ENCODE data around the gene NF1.
"Not testable (repeated sequence)": the region's sequence is repeated elsewhere in the genome, so short reads cannot be mapped to it uniquely, and the experiment has no call there.

The NF1 gene

DNA sequence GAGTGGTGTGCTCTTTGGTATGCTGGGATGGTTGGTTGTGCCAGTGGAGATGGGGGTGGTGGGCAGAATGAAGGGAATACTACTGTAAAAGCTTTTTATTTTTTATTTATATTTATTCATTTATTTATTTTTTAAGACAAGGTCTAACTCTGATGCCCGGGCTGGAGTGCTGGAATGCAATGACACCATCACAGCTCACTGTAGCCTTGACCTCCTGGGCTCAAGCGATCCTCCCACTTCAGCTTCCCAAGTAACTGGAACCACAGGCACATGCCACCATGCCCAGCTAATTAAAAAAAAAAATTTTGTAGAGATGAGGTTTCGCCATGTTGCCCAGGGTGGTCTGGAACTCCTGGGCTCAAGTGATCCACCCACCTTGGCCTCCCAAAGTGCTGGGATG, 4.1 kb upstream of the NF1 start:
- not testable (repeated sequence) for H3K4me3 ChIP-seq (ENCODE audit: low read depth in 1 of 2, low read length in 2 of 2); H3K36me3 ChIP-seq (ENCODE audit: control insufficient read depth in 1 of 2, insufficient read depth in 2 of 2, low read length in 2 of 2); H3K9me3 ChIP-seq (ENCODE audit: control insufficient read depth in 1 of 2, low read length in 2 of 2); H3K27me3 ChIP-seq (ENCODE audit: low read depth, low read length); H3K27ac ChIP-seq (ENCODE audit: low read length); H3K4me1 ChIP-seq (ENCODE audit: control insufficient read depth in 1 of 2, insufficient read depth in 2 of 2, low read length in 2 of 2)

DNA sequence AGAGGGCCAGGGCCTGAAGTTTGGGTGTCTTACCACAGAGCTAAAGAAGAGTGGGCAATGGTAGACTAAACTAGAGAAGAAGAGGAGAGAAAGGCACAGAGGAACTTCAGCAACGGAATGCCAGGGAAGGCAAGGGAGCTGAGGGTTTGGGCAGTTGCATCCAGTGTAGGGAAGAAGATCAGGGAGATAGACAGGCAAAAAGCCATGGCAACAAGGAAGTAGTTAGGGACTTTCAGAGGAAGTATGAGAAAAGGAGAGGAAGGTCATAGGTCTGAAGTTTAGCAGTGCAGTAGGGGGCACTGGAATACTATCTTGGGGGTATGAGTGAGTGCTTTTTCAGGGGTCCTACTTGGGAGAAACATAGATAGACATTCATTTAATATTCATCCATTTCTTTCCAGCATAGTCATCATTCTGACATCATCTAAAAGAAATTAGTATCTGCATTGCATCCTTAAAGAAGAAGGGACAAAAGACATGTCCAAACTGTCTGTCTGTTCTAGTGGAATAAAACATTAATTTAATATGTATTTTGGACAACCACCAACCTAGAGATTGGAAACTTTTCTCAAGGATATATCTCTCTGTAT, 2.2 kb upstream of the NF1 start:
- no peaks in the 10 kb centered on the region for H3K9me3 ChIP-seq (ENCODE audit: control insufficient read depth in 1 of 2, low read length in 2 of 2)
- H3K36me3 ChIP-seq (ENCODE audit: control insufficient read depth in 1 of 2, insufficient read depth in 2 of 2, low read length in 2 of 2) = peaks cover 0 to 4% of the 10 kb centered on the region in 2 donors
- H3K27me3 ChIP-seq (ENCODE audit: low read depth, low read length) = no peaks in the 10 kb centered on the region
- peaks cover 0 to 11% of the 10 kb centered on the region in 2 donors for H3K4me1 ChIP-seq (ENCODE audit: control insufficient read depth in 1 of 2, insufficient read depth in 2 of 2, low read length in 2 of 2)
- no peak overlapping the region for H3K27ac ChIP-seq (ENCODE audit: low read length)
- no peak overlapping the region for H3K4me3 ChIP-seq (ENCODE audit: low read depth in 1 of 2, low read length in 2 of 2)

DNA sequence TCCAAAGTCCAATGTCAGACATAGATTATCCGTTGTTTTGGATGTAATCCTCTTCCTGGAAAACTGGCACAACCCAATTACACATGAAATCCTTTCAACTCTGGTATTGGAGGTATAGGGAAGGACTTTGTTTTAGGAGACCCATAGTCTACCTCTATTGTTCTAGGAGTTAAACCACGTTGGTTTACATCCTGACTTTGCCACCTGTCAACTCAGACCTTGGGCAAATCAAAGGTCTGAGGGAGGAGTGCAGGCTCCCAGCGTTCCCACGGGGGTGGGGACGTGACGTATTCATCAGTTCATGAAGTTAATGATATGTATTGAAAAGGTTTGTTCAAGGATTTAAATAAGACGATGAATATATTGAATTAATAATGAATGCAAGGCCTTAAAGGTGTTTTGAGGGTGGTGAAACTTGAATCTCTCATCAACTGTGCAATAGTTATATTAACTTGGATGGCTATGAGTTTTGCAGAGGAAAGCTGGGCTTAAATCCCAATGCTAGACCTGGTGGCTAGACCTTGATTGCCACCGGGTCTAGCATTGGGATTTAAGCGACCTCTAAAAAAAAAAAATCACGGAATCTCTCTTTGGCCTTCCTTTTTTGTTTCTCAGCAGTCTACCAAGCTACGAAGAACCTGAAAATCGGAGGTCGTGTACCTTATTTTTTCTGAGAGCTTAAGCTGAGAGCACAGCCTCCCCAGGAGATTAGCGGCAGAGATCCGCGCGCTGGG, 744 bp upstream of the NF1 start:
- peaks cover 0 to 11% of the 10 kb centered on the region in 2 donors for H3K4me1 ChIP-seq (ENCODE audit: control insufficient read depth in 1 of 2, insufficient read depth in 2 of 2, low read length in 2 of 2)
- H3K27ac ChIP-seq (ENCODE audit: low read length) = peak overlapping the region; percentile 88
- peaks cover 0 to 4% of the 10 kb centered on the region in 2 donors for H3K36me3 ChIP-seq (ENCODE audit: control insufficient read depth in 1 of 2, insufficient read depth in 2 of 2, low read length in 2 of 2)
- no peaks in the 10 kb centered on the region for H3K9me3 ChIP-seq (ENCODE audit: control insufficient read depth in 1 of 2, low read length in 2 of 2)
- peak overlapping the region; percentile 89 to 94 for H3K4me3 ChIP-seq (ENCODE audit: low read depth in 1 of 2, low read length in 2 of 2)
- no peaks in the 10 kb centered on the region for H3K27me3 ChIP-seq (ENCODE audit: low read depth, low read length)

GRCh38 chr17:31095236-31096105, 694 bp downstream of the NF1 start:
- peaks cover 0 to 11% of the 10 kb centered on the region in 2 donors for H3K4me1 ChIP-seq (ENCODE audit: control insufficient read depth in 1 of 2, insufficient read depth in 2 of 2, low read length in 2 of 2)
- H3K27me3 ChIP-seq (ENCODE audit: low read depth, low read length) = no peaks in the 10 kb centered on the region
- H3K4me3 ChIP-seq (ENCODE audit: low read depth in 1 of 2, low read length in 2 of 2) = peak overlapping the region; percentile 89 to 94
- peak overlapping the region; percentile 83 for H3K27ac ChIP-seq (ENCODE audit: low read length)
- no peaks in the 10 kb centered on the region for H3K9me3 ChIP-seq (ENCODE audit: control insufficient read depth in 1 of 2, low read length in 2 of 2)
- H3K36me3 ChIP-seq (ENCODE audit: control insufficient read depth in 1 of 2, insufficient read depth in 2 of 2, low read length in 2 of 2) = peaks cover 0 to 4% of the 10 kb centered on the region in 2 donors

GRCh38 chr17:31096106-31096436, 1.3 kb downstream of the NF1 start:
- Histone ChIP-seq H3K27me3 (ENCODE audit: low read depth, low read length) (no peaks in the 10 kb centered on the region), H3K27ac (ENCODE audit: low read length) (peak overlapping the region; percentile 83), H3K4me3 (ENCODE audit: low read depth in 1 of 2, low read length in 2 of 2) (peak overlapping the region; percentile 89 to 94), H3K36me3 (ENCODE audit: control insufficient read depth in 1 of 2, insufficient read depth in 2 of 2, low read length in 2 of 2) (peaks cover 0 to 4% of the 10 kb centered on the region in 2 donors), H3K4me1 (ENCODE audit: control insufficient read depth in 1 of 2, insufficient read depth in 2 of 2, low read length in 2 of 2) (peaks cover 0 to 11% of the 10 kb centered on the region in 2 donors), H3K9me3 (ENCODE audit: control insufficient read depth in 1 of 2, low read length in 2 of 2) (no peaks in the 10 kb centered on the region)

- H3K4me1 ChIP-seq (ENCODE audit: control insufficient read depth in 1 of 2, insufficient read depth in 2 of 2, low read length in 2 of 2) = peaks cover 0 to 11% of the 10 kb centered on the region in 2 donors
- no peak overlapping the region for H3K4me3 ChIP-seq (ENCODE audit: low read depth in 1 of 2, low read length in 2 of 2)
- H3K27ac ChIP-seq (ENCODE audit: low read length) = no peak overlapping the region
- no peaks in the 10 kb centered on the region for H3K9me3 ChIP-seq (ENCODE audit: control insufficient read depth in 1 of 2, low read length in 2 of 2)
- H3K36me3 ChIP-seq (ENCODE audit: control insufficient read depth in 1 of 2, insufficient read depth in 2 of 2, low read length in 2 of 2) = peaks cover 0 to 4% of the 10 kb centered on the region in 2 donors
- H3K27me3 ChIP-seq (ENCODE audit: low read depth, low read length) = no peaks in the 10 kb centered on the region
These were observed 4.2 kb downstream of the NF1 start for GRCh38 chr17:31099016-31099415.

DNA sequence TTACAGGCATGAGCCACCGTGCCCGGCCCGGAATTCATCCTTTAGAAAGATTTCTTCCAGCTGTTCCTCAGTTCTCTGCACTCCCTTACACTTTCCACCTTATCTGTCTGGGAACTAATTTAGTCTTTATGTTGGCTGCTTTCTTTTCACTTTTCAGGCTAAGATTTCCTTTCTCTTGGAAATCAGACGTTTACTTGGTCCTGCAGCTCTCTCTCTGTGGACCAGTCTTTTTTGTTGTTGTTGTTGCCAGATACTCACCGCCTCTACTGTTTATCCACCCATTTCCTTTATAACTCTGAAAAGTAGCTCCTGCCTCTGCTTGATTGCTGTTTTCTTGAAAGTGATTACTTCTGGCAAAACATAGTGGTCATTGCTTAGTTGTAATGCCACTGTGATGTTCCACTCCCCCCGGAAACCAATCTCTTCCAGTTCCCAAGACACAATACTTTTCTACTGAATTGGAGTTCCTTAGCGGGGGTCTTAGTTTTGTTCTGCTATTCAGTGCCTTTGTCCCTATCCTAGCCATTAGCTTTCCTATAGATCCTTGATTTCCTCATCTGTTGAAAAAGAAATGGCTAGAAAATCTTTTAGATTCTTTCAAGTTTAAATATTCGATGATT, 6.2 kb downstream of the NF1 start:
- no peak overlapping the region for H3K4me3 ChIP-seq (ENCODE audit: low read depth in 1 of 2, low read length in 2 of 2)
- H3K36me3 ChIP-seq (ENCODE audit: control insufficient read depth in 1 of 2, insufficient read depth in 2 of 2, low read length in 2 of 2) = no peaks in the 10 kb centered on the region
- peaks cover 0 to 7% of the 10 kb centered on the region in 2 donors for H3K4me1 ChIP-seq (ENCODE audit: control insufficient read depth in 1 of 2, insufficient read depth in 2 of 2, low read length in 2 of 2)
- H3K27me3 ChIP-seq (ENCODE audit: low read depth, low read length) = no peaks in the 10 kb centered on the region
- no peaks in the 10 kb centered on the region for H3K9me3 ChIP-seq (ENCODE audit: control insufficient read depth in 1 of 2, low read length in 2 of 2)
- no peak overlapping the region for H3K27ac ChIP-seq (ENCODE audit: low read length)

GRCh38 chr17:31101943-31102342, 7.2 kb downstream of the NF1 start:
- Histone ChIP-seq H3K36me3 (ENCODE audit: control insufficient read depth in 1 of 2, insufficient read depth in 2 of 2, low read length in 2 of 2) (no peaks in the 10 kb centered on the region), H3K4me1 (ENCODE audit: control insufficient read depth in 1 of 2, insufficient read depth in 2 of 2, low read length in 2 of 2) (no peaks in the 10 kb centered on the region), H3K9me3 (ENCODE audit: control insufficient read depth in 1 of 2, low read length in 2 of 2) (no peaks in the 10 kb centered on the region), H3K27ac (ENCODE audit: low read length) (no peak overlapping the region), H3K27me3 (ENCODE audit: low read depth, low read length) (no peaks in the 10 kb centered on the region), H3K4me3 (ENCODE audit: low read depth in 1 of 2, low read length in 2 of 2) (no peak overlapping the region)

- H3K9me3 ChIP-seq (ENCODE audit: control insufficient read depth in 1 of 2, low read length in 2 of 2) = no peaks in the 10 kb centered on the region
- no peak overlapping the region for H3K27ac ChIP-seq (ENCODE audit: low read length)
- H3K27me3 ChIP-seq (ENCODE audit: low read depth, low read length) = no peaks in the 10 kb centered on the region
- no peaks in the 10 kb centered on the region for H3K4me1 ChIP-seq (ENCODE audit: control insufficient read depth in 1 of 2, insufficient read depth in 2 of 2, low read length in 2 of 2)
- no peaks in the 10 kb centered on the region for H3K36me3 ChIP-seq (ENCODE audit: control insufficient read depth in 1 of 2, insufficient read depth in 2 of 2, low read length in 2 of 2)
- no peak overlapping the region for H3K4me3 ChIP-seq (ENCODE audit: low read depth in 1 of 2, low read length in 2 of 2)
These were observed 11.2 kb downstream of the NF1 start for GRCh38 chr17:31105991-31106390.

GRCh38 chr17:31111183-31111582, 16.4 kb downstream of the NF1 start:
- Histone ChIP-seq H3K27ac (ENCODE audit: low read length) (no peak overlapping the region), H3K9me3 (ENCODE audit: control insufficient read depth in 1 of 2, low read length in 2 of 2) (no peaks in the 10 kb centered on the region), H3K36me3 (ENCODE audit: control insufficient read depth in 1 of 2, insufficient read depth in 2 of 2, low read length in 2 of 2) (no peaks in the 10 kb centered on the region), H3K4me3 (ENCODE audit: low read depth in 1 of 2, low read length in 2 of 2) (no peak overlapping the region), H3K27me3 (ENCODE audit: low read depth, low read length) (no peaks in the 10 kb centered on the region), H3K4me1 (ENCODE audit: control insufficient read depth in 1 of 2, insufficient read depth in 2 of 2, low read length in 2 of 2) (no peaks in the 10 kb centered on the region)

DNA sequence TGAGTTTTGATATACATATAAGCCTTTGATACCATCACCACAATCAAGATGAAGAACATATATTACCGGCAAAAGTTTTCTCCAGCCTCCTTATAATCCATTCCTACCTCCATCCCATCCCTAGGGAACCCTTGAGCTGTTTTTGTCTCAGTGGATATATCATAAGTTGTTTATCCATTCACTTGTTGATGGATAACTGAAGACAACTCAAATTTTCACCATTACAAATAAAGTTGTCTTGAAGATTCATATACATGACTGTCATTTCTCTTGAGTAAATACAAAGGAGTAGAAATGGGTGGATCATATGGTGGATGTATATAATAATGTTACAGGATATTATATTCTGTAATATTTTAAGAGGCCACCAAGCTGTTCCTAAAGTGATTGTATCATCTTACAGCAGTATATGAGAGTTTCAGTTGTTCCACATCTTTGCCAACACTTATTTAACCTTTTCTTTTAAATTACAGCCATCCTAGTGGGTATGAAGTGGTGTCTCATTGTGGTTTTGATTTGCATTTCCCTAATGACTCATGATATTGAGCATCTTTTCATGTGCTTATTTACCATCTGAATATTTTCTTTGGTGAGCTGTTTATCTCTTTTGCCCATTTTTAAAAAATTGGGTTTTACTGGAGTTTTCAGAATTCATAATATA, 17.4 kb downstream of the NF1 start:
- Histone ChIP-seq H3K4me3 (ENCODE audit: low read depth in 1 of 2, low read length in 2 of 2) (no peak overlapping the region), H3K4me1 (ENCODE audit: control insufficient read depth in 1 of 2, insufficient read depth in 2 of 2, low read length in 2 of 2) (no peaks in the 10 kb centered on the region), H3K36me3 (ENCODE audit: control insufficient read depth in 1 of 2, insufficient read depth in 2 of 2, low read length in 2 of 2) (no peaks in the 10 kb centered on the region), H3K27me3 (ENCODE audit: low read depth, low read length) (no peaks in the 10 kb centered on the region), H3K9me3 (ENCODE audit: control insufficient read depth in 1 of 2, low read length in 2 of 2) (no peaks in the 10 kb centered on the region), H3K27ac (ENCODE audit: low read length) (no peak overlapping the region)
